SH-SY5Y (cell line): ENCODE results near the gene NAV2.

Source experiments
- GATA2 ChIP-seq: IDR thresholded peaks from 2 replicates; pipeline ENCODE4 v1.6.1; 2011; ENCODE audit warnings: mild to moderate bottlenecking, low read depth, low read length
- GATA3 ChIP-seq: IDR thresholded peaks from 2 replicates; pipeline ENCODE4 v1.6.1; 2011; ENCODE audit warnings: low read depth, mild to moderate bottlenecking, low read length, moderate library complexity

DNA sequence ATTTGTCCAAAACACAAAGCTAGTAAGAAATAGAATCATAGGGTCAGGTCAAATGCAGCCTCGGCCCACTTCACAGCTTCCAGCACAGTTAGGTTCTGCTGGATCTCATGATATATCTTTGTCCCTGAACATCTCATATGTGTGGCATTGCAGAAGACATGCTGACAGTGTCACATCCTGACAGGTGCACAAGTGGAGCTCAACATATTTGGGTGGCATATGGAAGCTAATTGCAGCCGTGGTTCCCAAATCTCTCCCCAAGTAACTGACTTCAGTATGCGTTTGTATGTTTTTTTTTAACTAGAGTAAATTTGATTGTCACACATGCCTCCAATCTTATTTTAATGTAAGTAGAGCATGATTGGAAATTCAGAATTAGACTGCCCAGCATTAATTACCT is 33.4 kb downstream of the NAV2 start:
- no peak for TF ChIP-seq GATA2
- TF ChIP-seq GATA3, result no peak
